Lower leg skin (tissue), 4 donors: ENCODE data around the gene ZCCHC17. TPM values are rescaled to one million over a fixed set of nuclear protein-coding genes. Genes with fewer than 3 reads are reported as not detected.

Source experiments
- DNase-seq, 2 donors: peaks; one replicate each; pipeline ENCODE4 v3.0.0-alpha.2; 2019; ENCODE audit warnings: low spot score in 2 of 2
- H3K4me3 ChIP-seq: fragments of 200-600 bp; sonication (generic); 2 replicates; pipeline ENCODE4 v1.5.1; 2017; ENCODE audit warnings: mild to moderate bottlenecking, low read depth; ENCODE audit not compliant: poor library complexity, severe bottlenecking
- CTCF ChIP-seq, 3 donors: fragments of 450-650 bp; IDR thresholded peaks; one replicate each; pipeline ENCODE4 v1.5.1; 2016; ENCODE audit warnings: antibody characterized with exemption in 3 of 3, mild to moderate bottlenecking in 3 of 3, moderate library complexity in 2 of 3
- POLR2A ChIP-seq, 2 donors: fragments of 450-650 bp; IDR thresholded peaks; one replicate each; pipeline ENCODE4 v1.6.1; 2016 to 2017; ENCODE audit warnings: antibody characterized with exemption in 2 of 2, mild to moderate bottlenecking in 1 of 2, moderate library complexity in 1 of 2
- WGBS, 2 donors: methylation state at CpG; one replicate each; pipeline ENCODE4 v1.1.5; 2018; 5-methylcytosine and 5-hydroxymethylcytosine counted together
- intact Hi-C: fragments of 100-400 bp; cut with DNase I; formaldehyde crosslinking; loops from one replicate; pipeline ENCODE4 v1.15.0; 2023; ENCODE audit warnings: low total_unique reads
- total RNA-seq, 4 donors: library from RNA; depleted of rRNA; stranded (reverse); fragments of >200 nt; gene quantifications; one replicate each; pipeline ENCODE4 v1.1.0, GENCODE V29; 2016

ZCCHC17 gene
- total RNA-seq, 4 donors from 2014 or later: 14.9 to 23.2 (median 17.6) TPM

- 47 to 68% methylated on average over 7 of the region's 7 CpGs for WGBS, 2 donors
- no peak overlapping the region for H3K4me3 ChIP-seq
- TF ChIP-seq POLR2A (IDR thresholded peaks at IDR 0.05): no peak
- TF ChIP-seq CTCF (IDR thresholded peaks at IDR 0.05): no peak
- intact Hi-C loops: no loop called here
- peak in 1 of 2 donors; percentile 47 for DNase-seq
Observed at GRCh38 chr1:31390071-31390470, 93.2 kb downstream of the ZCCHC17 start.

DNA sequence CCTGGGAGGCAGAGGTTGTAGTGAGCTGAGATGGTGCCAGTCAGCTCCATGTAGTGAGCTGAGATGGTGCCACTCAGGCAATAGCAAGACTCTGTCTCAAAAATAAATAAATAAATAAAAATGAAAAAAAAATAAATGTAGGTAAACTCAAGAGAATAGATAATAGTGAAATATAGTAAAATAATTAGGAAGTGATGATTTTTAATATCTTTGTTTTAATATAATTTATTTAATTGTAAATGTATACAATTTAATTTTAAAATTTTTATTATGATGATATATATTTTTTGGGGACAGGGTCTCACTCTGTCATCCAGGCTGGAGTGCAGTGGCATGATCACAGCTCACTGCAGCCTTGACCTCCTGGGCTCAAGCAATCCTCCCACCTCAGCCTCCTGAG is 96.6 kb downstream of the ZCCHC17 start:
- DNase-seq: no peak
- H3K4me3 ChIP-seq: no peak overlapping the region
- intact Hi-C loops: no loop called here
- TF ChIP-seq POLR2A (IDR thresholded peaks at IDR 0.05): no peak

- no peak overlapping the region for H3K4me3 ChIP-seq
- peak; percentile 73 to 96 for DNase-seq
- TF ChIP-seq CTCF (IDR thresholded peaks at IDR 0.05) (no peak), POLR2A (IDR thresholded peaks at IDR 0.05) (no peak)
- WGBS, 2 donors: 2% methylated on average over 19 to 35 of the region's 36 CpGs
- intact Hi-C loops: no loop called here
Observed at GRCh38 chr1:31394584-31395193, 97.9 kb downstream of the ZCCHC17 start.

DNA sequence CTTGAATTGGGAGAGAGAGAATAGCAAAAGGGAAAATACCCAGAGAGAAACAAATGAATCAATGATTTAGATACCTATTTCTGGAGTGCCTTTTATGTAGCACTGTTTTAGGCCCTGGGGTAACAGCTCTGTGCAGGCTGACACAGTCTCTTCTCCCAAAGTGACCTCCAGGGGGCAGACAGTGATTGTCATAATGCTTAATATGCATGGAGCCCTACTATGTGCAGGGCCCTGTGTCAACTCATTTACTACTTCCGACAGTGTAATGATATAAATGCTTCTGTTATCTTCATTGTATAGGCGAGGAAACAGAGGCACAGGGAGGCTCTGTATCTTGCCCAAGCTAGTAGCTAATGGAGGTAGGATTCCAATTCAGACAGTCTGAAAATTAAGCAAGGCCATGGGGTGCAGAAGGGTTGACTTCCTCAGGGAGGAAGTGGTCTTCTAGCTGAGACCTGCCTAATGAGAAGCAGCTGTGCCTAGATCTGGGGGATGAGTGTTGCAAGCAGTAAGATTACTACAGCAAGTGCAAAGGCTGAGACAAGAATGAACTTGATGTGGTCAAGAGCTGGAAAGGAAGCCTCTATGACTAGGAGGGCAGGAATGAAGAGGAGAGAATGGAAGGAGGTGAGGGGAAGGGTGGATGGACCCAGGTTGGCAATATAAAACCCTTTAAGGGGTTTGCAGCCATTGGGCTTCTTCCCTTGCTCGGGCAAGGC is 100.0 kb downstream of the ZCCHC17 start:
- DNase-seq: no peak
- TF ChIP-seq CTCF (IDR thresholded peaks at IDR 0.05): no peak
- TF ChIP-seq POLR2A (IDR thresholded peaks at IDR 0.05): no peak
- intact Hi-C loops: no loop called here
- no peak overlapping the region for H3K4me3 ChIP-seq
- 93 to 96% methylated on average over 3 of the region's 3 CpGs for WGBS, 2 donors

DNA sequence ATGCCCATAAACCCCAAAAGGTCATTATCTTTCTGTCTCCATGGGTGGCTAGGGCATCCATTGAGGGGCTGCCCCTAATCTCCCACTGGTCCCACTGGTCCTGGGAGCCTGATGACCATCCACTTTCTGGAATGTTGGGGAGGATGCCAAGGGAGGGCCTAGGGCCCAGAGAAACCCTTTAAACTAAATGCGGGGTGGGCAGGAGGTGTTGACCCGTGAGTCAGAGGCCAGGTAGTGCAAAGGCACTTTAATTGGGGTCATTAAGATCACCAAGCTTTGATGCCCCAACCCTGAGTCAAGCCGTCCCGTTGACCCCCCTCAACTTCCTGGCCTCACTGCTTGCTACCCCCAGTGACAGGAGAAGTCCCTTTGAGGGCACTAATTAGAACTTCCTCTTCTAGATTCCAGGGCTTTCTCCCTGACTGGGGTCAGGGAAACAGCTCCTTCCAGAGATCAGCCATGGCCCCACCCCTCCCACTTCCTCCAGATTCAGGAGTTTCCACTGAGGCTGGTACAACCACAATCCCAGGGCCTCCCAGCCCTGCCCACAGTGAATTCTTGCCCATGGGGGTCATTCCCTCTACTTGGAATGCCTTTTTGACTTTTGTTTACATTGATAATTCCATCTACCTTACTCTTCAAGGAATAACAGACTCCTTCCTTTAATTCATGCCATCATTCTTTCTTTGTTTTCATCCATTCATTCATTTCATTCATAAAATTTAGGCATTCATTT is 100.7 kb downstream of the ZCCHC17 start:
- DNase-seq: no peak
- H3K4me3 ChIP-seq: no peak overlapping the region
- TF ChIP-seq CTCF (IDR thresholded peaks at IDR 0.05): no peak
- TF ChIP-seq POLR2A (IDR thresholded peaks at IDR 0.05): no peak
- intact Hi-C loops: no loop called here
- WGBS, 2 donors: 64 to 78% methylated on average over 4 of the region's 4 CpGs

DNA sequence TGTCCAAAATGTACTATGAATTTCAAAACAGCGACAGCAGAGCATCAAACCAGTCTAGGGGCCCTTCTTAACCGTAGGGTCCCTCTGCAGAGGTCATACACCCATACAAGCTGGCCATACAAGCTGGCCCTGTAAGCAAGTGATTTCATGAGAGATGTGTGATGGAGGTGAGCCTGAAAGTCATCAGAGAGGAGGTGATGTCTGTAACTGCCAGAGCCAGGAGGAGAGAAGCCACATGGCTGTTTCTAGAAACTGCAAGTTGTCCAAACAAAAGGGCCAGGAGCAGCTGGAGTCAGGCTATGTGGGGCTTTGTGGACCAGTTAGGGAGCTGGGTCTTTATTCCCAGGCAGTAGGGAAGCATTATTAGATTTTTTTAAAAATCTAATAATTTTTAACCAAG is 101.4 kb downstream of the ZCCHC17 start:
- no peak overlapping the region for H3K4me3 ChIP-seq
- no peak for DNase-seq
- 94 to 95% methylated on average over 2 of the region's 2 CpGs for WGBS, 2 donors
- intact Hi-C loops: no loop called here
- TF ChIP-seq POLR2A (IDR thresholded peaks at IDR 0.05): no peak
- TF ChIP-seq CTCF (IDR thresholded peaks at IDR 0.05): no peak
